HCEC 1CT (cell line): Measurements from ENCODE around the gene ST3GAL3.

Source experiments
- DNase-seq: peaks from one replicate; pipeline ENCODE4 v3.0.0-alpha.2; 2017

Gene ST3GAL3

DNA sequence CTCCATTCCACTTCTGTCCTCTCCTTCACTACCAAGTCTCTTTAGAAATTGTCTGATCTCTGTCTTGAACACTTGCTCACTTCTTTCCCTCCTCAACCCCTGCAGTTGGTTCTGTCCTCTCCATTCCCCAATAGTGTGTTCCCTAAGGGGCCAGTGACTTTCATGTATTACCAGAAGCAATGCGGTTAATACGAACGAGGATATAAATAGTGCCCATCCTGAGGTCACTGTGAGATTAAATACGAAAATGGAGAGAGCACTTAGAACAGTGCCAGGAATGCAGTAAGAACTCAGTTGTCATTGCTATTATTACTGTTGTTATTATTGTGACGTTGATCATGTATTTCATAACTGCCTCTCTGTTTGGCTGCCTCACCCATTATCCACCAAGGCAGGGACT lies 173.3 kb downstream of the ST3GAL3 start:
- no peak for DNase-seq

GRCh38 chr1:43881415-43881814 lies 174.1 kb downstream of the ST3GAL3 start:
- no peak for DNase-seq

DNA sequence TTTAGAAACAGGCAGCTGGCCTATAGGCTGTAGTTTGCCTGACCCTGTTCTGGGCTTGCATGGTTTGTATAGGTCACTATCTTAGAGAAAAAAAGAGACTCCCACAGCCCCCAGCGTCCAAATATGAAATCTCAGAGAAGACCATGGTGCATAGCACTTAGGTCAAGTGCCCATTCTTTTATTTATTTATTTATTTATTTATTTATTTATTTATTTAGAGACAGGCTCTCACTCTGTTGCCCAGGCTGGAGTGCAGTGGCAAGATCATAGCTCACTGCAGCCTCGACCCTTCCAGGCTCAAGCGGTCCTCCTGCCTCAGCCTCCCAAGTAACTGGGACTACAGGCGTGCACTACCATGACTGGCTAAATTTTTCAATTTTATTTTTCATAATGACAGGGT lies 175.4 kb downstream of the ST3GAL3 start:
- DNase-seq = no peak

DNA sequence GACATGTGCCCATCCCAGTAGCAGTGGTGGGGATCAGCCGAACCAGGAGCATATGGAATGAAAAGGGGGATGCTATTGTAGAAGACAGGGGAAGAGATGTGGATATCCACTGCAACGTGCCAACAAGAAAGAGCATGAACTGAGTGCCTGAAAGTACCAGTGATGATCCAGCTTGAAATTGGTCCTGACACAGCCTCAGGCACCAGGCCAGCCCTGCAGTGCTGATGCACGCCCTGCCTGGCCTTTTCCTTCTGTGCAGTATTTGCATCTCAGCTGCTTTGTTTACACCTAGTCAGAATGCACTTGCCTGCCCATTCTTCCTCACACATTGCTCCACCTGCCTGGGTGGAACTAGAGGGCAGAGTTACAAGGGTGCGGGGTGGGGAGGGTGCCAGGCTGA lies 176.0 kb downstream of the ST3GAL3 start:
- DNase-seq = no peak

DNA sequence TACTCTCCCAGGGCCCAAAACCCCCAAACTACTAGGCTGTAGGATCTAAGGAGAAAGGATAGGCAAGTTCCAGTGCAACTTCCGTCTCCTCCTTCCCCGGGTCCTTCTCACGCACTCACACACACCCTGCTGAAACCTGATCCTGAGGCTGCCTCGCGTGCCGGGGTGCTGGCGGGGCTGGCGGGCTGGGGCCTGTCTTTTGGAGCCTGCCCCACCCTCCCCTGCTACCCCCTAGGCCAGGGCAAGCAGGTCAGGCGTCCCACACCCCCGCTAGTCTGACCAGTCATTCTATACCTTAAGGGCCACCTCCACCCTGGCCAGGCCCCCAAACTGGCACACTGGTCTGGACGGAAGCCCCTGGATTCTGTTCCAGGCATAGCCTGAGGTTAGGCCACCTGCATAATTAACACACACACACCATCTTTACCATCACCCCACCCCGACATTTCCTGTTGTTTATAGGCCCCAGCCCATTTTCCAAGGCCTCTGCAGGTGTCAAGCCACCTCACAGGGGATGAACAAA lies 178.0 kb downstream of the ST3GAL3 start:
- DNase-seq = no peak

DNA sequence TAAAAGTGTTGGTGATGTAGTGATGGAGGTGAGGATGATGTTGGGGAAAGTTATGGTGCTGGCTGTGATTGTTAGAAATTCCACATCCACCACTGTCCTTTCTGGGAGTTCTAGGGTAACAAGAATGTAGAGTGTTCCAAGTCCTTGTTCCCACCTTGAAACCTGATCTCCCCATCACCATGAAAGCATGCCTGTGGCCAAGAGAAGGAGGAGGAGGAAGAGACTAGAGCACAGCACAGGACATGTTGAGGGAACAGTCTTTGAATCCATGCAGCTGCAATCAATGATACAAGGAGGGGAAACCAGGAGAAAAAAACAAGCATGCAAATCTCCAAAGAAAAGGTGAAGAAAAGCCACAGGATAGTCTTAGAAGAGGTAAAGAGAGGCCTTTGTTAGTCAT lies 180.4 kb downstream of the ST3GAL3 start:
- no peak for DNase-seq

- DNase-seq = no peak
Observed at GRCh38 chr1:43890815-43891214, 183.5 kb downstream of the ST3GAL3 start.

- no peak for DNase-seq
Observed at GRCh38 chr1:43893006-43893405, 185.7 kb downstream of the ST3GAL3 start.

GRCh38 chr1:43898981-43899380 lies 191.6 kb downstream of the ST3GAL3 start:
- no peak for DNase-seq

DNA sequence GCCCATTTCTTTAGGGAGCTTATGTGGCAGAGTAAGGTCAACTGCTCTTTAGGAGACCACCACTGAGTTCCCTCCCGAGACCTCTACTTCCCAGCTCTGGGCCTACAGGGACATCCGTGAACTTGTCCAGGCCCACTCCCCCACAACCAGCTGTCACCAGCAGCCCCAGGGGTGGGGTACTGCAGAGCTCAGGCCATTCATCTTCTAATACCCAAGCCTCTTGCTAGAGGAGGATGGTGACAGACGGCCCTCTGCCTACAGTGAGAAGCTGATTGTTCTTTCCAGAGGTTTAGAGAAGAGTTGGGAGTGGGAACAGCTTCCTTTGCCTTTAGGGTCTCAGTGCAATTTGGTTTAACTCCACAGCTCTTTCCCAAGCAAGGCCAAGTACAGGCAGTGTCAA lies 193.1 kb downstream of the ST3GAL3 start:
- DNase-seq = no peak

DNA sequence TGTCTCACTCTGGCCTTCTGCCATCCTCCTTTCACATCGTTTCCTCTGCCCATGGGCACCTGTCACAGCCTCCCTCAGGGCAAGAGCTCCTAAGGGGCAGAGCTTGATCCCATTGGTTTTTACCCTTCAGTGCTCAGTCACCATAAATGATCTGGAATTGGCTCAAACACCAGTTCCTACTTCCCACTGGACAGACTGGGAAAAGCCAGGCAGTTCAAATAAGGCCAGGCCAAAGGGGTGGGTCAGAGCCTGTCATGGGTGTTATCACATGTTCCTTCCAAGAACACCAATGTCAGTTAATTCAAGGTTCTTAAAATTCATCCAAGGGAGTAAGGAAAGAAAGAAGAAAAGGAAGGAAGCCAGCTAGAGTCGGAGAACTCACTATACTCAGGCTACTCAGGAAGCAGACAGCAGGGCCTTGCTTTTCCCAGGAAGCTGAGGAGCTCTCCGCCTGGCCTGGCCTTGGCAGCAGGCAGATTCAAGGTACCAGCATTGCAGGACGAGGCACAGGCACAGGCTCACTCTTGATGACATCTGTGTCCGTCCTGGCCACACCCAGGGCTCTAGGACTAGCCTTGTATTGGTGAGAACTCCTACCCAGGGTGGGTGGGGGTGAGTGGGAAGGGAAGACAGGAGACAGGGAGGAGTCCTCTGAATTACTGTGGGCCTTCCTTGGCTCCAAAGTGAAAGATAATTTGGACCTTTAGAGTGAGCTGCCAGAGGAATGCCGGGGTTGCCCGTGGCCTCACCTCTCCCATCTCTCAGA lies 194.0 kb downstream of the ST3GAL3 start:
- no peak for DNase-seq

GRCh38 chr1:43902058-43902831 lies 194.9 kb downstream of the ST3GAL3 start:
- no peak for DNase-seq

DNA sequence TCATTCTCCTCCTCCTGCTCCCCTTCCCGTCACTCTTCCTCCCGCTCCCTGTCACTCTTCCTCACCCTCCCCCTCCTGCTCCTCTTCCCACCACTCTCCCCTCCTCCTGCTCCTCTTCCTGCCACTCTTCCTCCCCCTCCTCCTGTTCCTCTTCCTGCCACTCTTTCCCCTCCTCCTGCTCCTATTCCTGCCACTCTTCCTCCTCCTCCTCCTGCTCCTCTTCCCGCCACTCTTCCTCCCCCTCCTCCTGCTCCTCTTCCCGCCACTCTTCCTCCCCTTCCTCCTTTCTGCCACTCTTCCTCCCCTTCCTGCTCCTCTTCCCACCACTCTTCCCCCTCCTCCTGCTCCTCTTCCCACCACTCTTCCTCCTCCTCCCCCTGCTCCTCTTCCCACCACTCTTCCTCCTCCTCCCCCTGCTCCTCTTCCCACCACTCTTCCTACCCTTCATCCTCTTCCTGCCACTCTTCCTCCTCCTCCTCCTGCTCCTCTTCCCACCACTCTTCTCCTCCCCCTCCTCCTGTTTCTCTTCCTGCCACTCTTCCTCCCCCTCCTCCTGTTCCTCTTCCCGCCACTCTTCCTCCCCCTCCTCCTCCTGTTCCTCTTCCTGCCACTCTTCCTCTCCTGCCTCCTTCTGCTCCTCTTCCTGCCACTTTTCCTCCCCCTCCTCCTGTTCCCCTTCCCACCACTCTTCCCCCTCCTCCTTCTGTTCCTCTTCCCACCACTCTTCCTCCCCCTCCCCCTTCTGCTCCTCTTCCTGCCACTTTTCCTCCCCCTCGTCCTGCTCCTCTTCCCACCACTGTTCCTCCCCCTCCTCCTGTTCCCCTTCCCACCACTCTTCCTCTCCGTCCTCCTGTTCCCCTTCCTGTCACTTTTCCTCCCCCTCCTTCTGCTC lies 197.6 kb downstream of the ST3GAL3 start:
- DNase-seq = no peak

GRCh38 chr1:43908226-43908625 lies 200.9 kb downstream of the ST3GAL3 start:
- DNase-seq = no peak

- DNase-seq = no peak
Observed at GRCh38 chr1:43908858-43909257, 201.5 kb downstream of the ST3GAL3 start.

GRCh38 chr1:43910343-43910742 lies 203.0 kb downstream of the ST3GAL3 start:
- no peak for DNase-seq

GRCh38 chr1:43912607-43913006 lies 205.3 kb downstream of the ST3GAL3 start:
- no peak for DNase-seq

GRCh38 chr1:43913051-43913501 lies 205.7 kb downstream of the ST3GAL3 start:
- no peak for DNase-seq

DNA sequence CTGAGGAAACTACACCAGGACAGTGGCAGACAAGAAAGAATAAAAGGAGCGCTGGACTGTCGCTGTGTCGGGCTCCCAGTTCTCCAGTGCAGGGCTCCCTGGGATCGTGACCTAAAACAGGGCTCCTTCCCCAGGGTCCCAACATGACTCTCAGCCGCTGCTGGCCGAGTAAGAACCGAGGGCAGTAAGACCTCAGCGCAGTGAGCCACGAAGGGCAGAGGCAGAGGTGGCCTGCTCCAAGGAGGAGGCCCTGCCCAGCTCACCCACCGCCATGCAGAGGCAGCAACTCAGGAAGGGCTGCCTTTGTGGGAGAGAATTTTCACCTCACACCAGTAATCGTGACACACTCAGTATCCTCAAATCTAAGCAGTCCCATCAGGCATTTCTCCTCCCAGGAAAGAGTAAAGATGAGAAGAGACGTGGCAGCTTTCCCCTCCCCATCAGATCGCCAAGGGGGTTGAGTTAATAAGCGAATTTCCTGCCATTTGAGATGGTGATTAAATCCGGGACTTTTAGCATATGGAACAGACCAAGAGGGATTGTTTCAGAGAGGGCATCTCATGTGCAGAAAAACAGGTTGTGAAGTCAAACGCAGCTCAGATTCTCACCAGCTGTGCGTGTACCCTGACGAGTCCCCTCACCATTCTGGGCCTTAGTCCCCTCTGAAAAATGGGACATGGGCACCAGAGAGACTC lies 206.5 kb downstream of the ST3GAL3 start:
- no peak for DNase-seq

GRCh38 chr1:43914576-43915525 lies 207.5 kb downstream of the ST3GAL3 start:
- no peak for DNase-seq

GRCh38 chr1:43919906-43920305 lies 212.6 kb downstream of the ST3GAL3 start:
- DNase-seq = no peak
